ENCODE results near the gene LCMT1. TPM values are rescaled to one million over a fixed set of nuclear protein-coding genes. Genes with fewer than 3 reads are reported as not detected.

LCMT1 gene
- total and polyA plus RNA-seq, 2 donors (not counting 1 experiment from before 2014, with no cell fraction given) = 40.8 to 45.8 TPM

DNA sequence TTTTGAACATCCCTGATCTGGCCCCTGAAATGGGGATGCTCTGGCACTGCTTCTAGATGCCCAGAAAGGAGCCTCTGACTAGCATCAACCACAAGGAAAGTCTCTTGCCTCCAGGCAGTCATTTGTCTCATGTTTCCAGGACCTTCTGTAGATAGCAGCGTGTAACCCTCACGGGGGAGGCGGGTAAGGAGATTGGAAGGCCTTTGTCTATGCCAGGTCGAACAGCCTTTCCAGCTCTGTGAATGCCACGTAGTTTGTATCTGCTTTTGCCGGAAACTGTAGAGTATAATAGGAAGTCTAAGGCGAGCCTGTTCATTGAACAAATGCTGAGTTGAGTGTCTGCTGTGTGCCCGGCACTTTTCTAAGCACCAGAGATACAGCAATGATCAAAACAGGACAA, 61.3 kb downstream of the LCMT1 start:
- TF ChIP-seq EZH2 (IDR thresholded peaks at IDR 0.05; ENCODE audit: low read length, missing control alignments) = no peak
- TF ChIP-seq, protein P1, sequence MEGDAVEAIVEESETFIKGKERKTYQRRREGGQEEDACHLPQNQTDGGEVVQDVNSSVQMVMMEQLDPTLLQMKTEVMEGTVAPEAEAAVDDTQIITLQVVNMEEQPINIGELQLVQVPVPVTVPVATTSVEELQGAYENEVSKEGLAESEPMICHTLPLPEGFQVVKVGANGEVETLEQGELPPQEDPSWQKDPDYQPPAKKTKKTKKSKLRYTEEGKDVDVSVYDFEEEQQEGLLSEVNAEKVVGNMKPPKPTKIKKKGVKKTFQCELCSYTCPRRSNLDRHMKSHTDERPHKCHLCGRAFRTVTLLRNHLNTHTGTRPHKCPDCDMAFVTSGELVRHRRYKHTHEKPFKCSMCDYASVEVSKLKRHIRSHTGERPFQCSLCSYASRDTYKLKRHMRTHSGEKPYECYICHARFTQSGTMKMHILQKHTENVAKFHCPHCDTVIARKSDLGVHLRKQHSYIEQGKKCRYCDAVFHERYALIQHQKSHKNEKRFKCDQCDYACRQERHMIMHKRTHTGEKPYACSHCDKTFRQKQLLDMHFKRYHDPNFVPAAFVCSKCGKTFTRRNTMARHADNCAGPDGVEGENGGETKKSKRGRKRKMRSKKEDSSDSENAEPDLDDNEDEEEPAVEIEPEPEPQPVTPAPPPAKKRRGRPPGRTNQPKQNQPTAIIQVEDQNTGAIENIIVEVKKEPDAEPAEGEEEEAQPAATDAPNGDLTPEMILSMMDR (conservative IDR thresholded peaks at IDR 0.05 in 1 of 2, IDR thresholded peaks at IDR 0.05 in 1 of 2; ENCODE audit: low read depth in 1 of 2, low read length in 2 of 2) = no peak
- no peaks in the 10 kb centered on the region for H4K20me1 ChIP-seq (ENCODE audit: control insufficient read depth, extremely low read depth, insufficient read depth, low read length)
- DNase-seq (ENCODE audit: low read depth in 2 of 2) = no peak

DNA sequence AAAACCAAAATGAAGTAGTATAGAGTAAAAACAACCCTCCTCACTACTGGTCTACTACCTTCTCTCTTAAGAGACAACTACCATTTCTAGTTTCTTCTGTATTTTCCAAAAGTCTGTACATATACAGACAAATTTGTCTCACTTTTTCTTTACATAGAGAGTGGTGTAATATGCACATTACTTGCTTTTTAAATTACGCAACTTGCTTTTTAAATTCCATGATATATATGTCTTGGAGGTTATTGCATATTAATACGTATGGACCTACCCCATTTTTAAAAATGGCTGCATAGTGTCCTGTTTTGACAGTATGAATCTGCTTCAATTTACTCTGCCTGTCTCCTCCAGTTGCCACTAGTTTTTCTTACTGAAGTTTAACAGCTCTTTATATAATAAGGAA, 62.7 kb downstream of the LCMT1 start:
- no peak for DNase-seq (ENCODE audit: low read depth in 2 of 2)
- Histone ChIP-seq H3K9ac (ENCODE audit: insufficient read depth, low read length) (no peak overlapping the region), H3K27me3 (ENCODE audit: control insufficient read depth, insufficient read depth, low read length) (no peaks in the 10 kb centered on the region), H2AFZ (ENCODE audit: low read length) (no peak overlapping the region), H3K4me1 (ENCODE audit: control insufficient read depth, extremely low read depth, insufficient read depth, low read length) (no peaks in the 10 kb centered on the region), H3K4me3 (replicated peaks in 1 of 4; ENCODE audit: control extremely low read depth in 1 of 4, insufficient read depth in 1 of 4, low read depth in 3 of 4, low read length in 4 of 4) (no peak overlapping the region), H4K20me1 (ENCODE audit: control insufficient read depth, extremely low read depth, insufficient read depth, low read length) (no peaks in the 10 kb centered on the region), H3K36me3 (ENCODE audit: control insufficient read depth, insufficient read depth, low read length) (peaks cover 4% of the 10 kb centered on the region), H3K4me2 (ENCODE audit: extremely low read depth, insufficient read depth, low read length) (no peak overlapping the region), H3K79me2 (ENCODE audit: control insufficient read depth, insufficient read depth, low read length) (no peaks in the 10 kb centered on the region), H3K27ac (ENCODE audit: insufficient read depth, low read length) (no peak overlapping the region), H3K9me3 (ENCODE audit: control insufficient read depth, insufficient read depth, low read depth, low read length) (no peaks in the 10 kb centered on the region)
- no peak for TF ChIP-seq EZH2 (IDR thresholded peaks at IDR 0.05; ENCODE audit: low read length, missing control alignments)
- TF ChIP-seq, protein P1 (conservative IDR thresholded peaks at IDR 0.05 in 1 of 2, IDR thresholded peaks at IDR 0.05 in 1 of 2; ENCODE audit: low read depth in 1 of 2, low read length in 2 of 2) = no peak

More for the DNA sequence above, 61.3 kb downstream of the LCMT1 start:
- no peak overlapping the region for H3K9ac ChIP-seq (ENCODE audit: insufficient read depth, low read length)
- no peak overlapping the region for H3K4me3 ChIP-seq (replicated peaks in 1 of 4; ENCODE audit: control extremely low read depth in 1 of 4, insufficient read depth in 1 of 4, low read depth in 3 of 4, low read length in 4 of 4)
- no peaks in the 10 kb centered on the region for H3K4me1 ChIP-seq (ENCODE audit: control insufficient read depth, extremely low read depth, insufficient read depth, low read length)
- no peaks in the 10 kb centered on the region for H3K27me3 ChIP-seq (ENCODE audit: control insufficient read depth, insufficient read depth, low read length)
- no peak overlapping the region for H2AFZ ChIP-seq (ENCODE audit: low read length)
- H3K79me2 ChIP-seq (ENCODE audit: control insufficient read depth, insufficient read depth, low read length) = no peaks in the 10 kb centered on the region
- no peak overlapping the region for H3K4me2 ChIP-seq (ENCODE audit: extremely low read depth, insufficient read depth, low read length)
- no peak overlapping the region for H3K27ac ChIP-seq (ENCODE audit: insufficient read depth, low read length)
- H3K36me3 ChIP-seq (ENCODE audit: control insufficient read depth, insufficient read depth, low read length) = peaks cover 2% of the 10 kb centered on the region
- H3K9me3 ChIP-seq (ENCODE audit: control insufficient read depth, insufficient read depth, low read depth, low read length) = no peaks in the 10 kb centered on the region

DNA sequence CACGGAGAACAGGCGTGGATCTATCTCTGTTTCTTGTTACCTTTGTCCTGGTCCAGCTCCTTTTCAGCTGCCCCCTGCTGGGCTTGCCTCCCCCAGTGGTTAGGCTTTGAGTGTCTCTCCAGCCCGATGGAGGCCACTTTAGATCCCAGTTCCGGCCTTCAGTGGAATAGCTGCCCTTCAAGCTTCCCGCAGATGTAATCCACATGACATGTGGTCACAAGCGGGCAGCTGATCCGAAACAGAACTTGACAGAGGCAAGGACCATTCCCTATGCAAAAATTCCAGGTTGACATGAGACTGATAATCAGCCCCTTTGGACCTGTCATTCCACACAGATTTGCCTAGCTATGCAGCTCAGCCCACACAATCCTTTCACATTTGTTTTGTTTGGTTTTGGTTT, 64.6 kb downstream of the LCMT1 start:
- Histone ChIP-seq H3K4me3 (replicated peaks in 1 of 4; ENCODE audit: control extremely low read depth in 1 of 4, insufficient read depth in 1 of 4, low read depth in 3 of 4, low read length in 4 of 4) (no peak overlapping the region), H3K4me1 (ENCODE audit: control insufficient read depth, extremely low read depth, insufficient read depth, low read length) (no peaks in the 10 kb centered on the region), H3K9ac (ENCODE audit: insufficient read depth, low read length) (no peak overlapping the region), H3K79me2 (ENCODE audit: control insufficient read depth, insufficient read depth, low read length) (no peaks in the 10 kb centered on the region), H3K27me3 (ENCODE audit: control insufficient read depth, insufficient read depth, low read length) (no peaks in the 10 kb centered on the region), H2AFZ (ENCODE audit: low read length) (no peak overlapping the region), H3K9me3 (ENCODE audit: control insufficient read depth, insufficient read depth, low read depth, low read length) (no peaks in the 10 kb centered on the region), H3K27ac (ENCODE audit: insufficient read depth, low read length) (no peak overlapping the region), H3K4me2 (ENCODE audit: extremely low read depth, insufficient read depth, low read length) (no peak overlapping the region), H4K20me1 (ENCODE audit: control insufficient read depth, extremely low read depth, insufficient read depth, low read length) (no peaks in the 10 kb centered on the region), H3K36me3 (ENCODE audit: control insufficient read depth, insufficient read depth, low read length) (peaks cover 2% of the 10 kb centered on the region)
- no peak for DNase-seq (ENCODE audit: low read depth in 2 of 2)
- TF ChIP-seq EZH2 (IDR thresholded peaks at IDR 0.05; ENCODE audit: low read length, missing control alignments) = no peak
- TF ChIP-seq, protein P1 (conservative IDR thresholded peaks at IDR 0.05 in 1 of 2, IDR thresholded peaks at IDR 0.05 in 1 of 2; ENCODE audit: low read depth in 1 of 2, low read length in 2 of 2) = no peak
